Transverse colon (tissue), 4 donors: ENCODE data around the gene DTD1. TPM values are rescaled to one million over a fixed set of nuclear protein-coding genes. Genes with fewer than 3 reads are reported as not detected.

Source experiments
- DNase-seq: peaks from one replicate; pipeline ENCODE4 v3.0.0-alpha.2; 2019
- H3K27ac ChIP-seq, 4 donors: fragments of 200-600 bp; sonication (generic); 2 replicates each; pipeline ENCODE4 v1.5.1; 2016 to 2018; ENCODE audit warnings: inconsistent platforms in 4 of 4
- H3K27me3 ChIP-seq: fragments of 200-600 bp; sonication (generic); 2 replicates; pipeline ENCODE4 v1.5.1; 2017; ENCODE audit warnings: inconsistent platforms
- H3K36me3 ChIP-seq, 4 donors: fragments of 200-600 bp; sonication (generic); 2 replicates each; pipeline ENCODE4 v1.5.1; 2017 to 2019; ENCODE audit warnings: inconsistent platforms in 4 of 4
- H3K4me1 ChIP-seq, 4 donors: fragments of 200-600 bp; sonication (generic); 2 replicates each; pipeline ENCODE4 v1.5.1; 2017 to 2020; ENCODE audit warnings: inconsistent platforms in 4 of 4
- H3K4me3 ChIP-seq, 4 donors: fragments of 200-600 bp; sonication (generic); 1 replicate in 1 of 4; 2 replicates in 3 of 4; pipeline versions ENCODE4 v1.5.1 to v1.6.1; 2017 to 2019; ENCODE audit warnings: inconsistent platforms in 4 of 4
- H3K9me3 ChIP-seq, 2 donors: fragments of 200-600 bp; sonication (generic); 2 replicates each; pipeline ENCODE4 v1.5.1; 2017 to 2019; ENCODE audit warnings: inconsistent platforms in 2 of 2
- CTCF ChIP-seq, 5 experiments: fragments of 200-600 bp in 3 of 5; fragments of 450-650 bp in 2 of 5; sonication (generic) in 3 of 5; IDR thresholded peaks; 1 replicate in 2 of 5; 2 replicates in 3 of 5; pipeline ENCODE4 v1.5.1; 2016 to 2017; ENCODE audit warnings: antibody characterized with exemption in 5 of 5, inconsistent platforms in 3 of 5, mild to moderate bottlenecking in 2 of 5, moderate library complexity in 1 of 5
- EP300 ChIP-seq: sonication (generic); formaldehyde crosslinking; IDR thresholded peaks from one replicate; pipeline ENCODE4 v1.6.1; 2017; ENCODE audit warnings: antibody characterized with exemption, low read depth
- POLR2A ChIP-seq: fragments of 450-650 bp; IDR thresholded peaks from one replicate; pipeline ENCODE4 v1.6.1; 2016; ENCODE audit warnings: antibody characterized with exemption, mild to moderate bottlenecking, moderate library complexity
- POLR2AphosphoS5 ChIP-seq, 3 donors: sonication (generic); formaldehyde crosslinking; IDR thresholded peaks; one replicate each; pipeline ENCODE4 v1.6.1; 2016; ENCODE audit warnings: antibody characterized with exemption in 3 of 3
- WGBS, 2 donors: methylation state at CpG; one replicate each; pipeline ENCODE4 v1.1.5; 2018; ENCODE audit warnings: low coverage in 1 of 2; 5-methylcytosine and 5-hydroxymethylcytosine counted together
- in situ Hi-C, 4 donors: fragments of 200-750 bp; cut with MboI; loops; one replicate each; pipeline versions ENCODE4 v1.15.0 to v1.15.1; 2017; ENCODE audit warnings: low sequenced_read_pairs in 3 of 4, low pct_ligation_motif_present in 1 of 4, low pct_unique_long_range_greater_than_20kb in 1 of 4
- intact Hi-C: fragments of 100-400 bp; cut with DNase I; formaldehyde crosslinking; loops from one replicate; pipeline ENCODE4 v1.15.1; 2023; ENCODE audit warnings: low total_unique reads
- total RNA-seq, 4 donors: library from RNA; depleted of rRNA; stranded (reverse); fragments of >200 nt; gene quantifications; one replicate each; pipeline ENCODE4 v1.1.0, GENCODE V29; 2016

The DTD1 gene
- total RNA-seq, 4 donors from 2014 or later, result 3.7 to 17.6 (median 9.8) TPM

- Histone ChIP-seq H3K27me3 (no peaks in the 10 kb centered on the region), H3K9me3 (no peaks in the 10 kb centered on the region), H3K4me3 (no peak overlapping the region), H3K36me3 (no peaks in the 10 kb centered on the region), H3K27ac (no peak overlapping the region), H3K4me1 (no peaks in the 10 kb centered on the region)
- WGBS, 2 donors, result 60 to 71% methylated on average over 5 to 6 of the region's 6 CpGs
- no peak for DNase-seq
- TF ChIP-seq CTCF (IDR thresholded peaks at IDR 0.05) (no peak), POLR2A (no peak), EP300 (no peak), POLR2AphosphoS5 (IDR thresholded peaks at IDR 0.05) (no peak)
- in situ Hi-C loops, result no loop called here
- intact Hi-C loops, result no loop called here
Measured at GRCh38 chr20:18578581-18578980, 9.3 kb upstream of the DTD1 start.

- WGBS, 2 donors, result 95 to 100% methylated on average over 3 to 4 of the region's 4 CpGs
- Histone ChIP-seq H3K9me3 (no peaks in the 10 kb centered on the region), H3K36me3 (no peaks in the 10 kb centered on the region), H3K4me1 (no peaks in the 10 kb centered on the region), H3K4me3 (no peak overlapping the region), H3K27ac (no peak overlapping the region), H3K27me3 (no peaks in the 10 kb centered on the region)
- in situ Hi-C loops, result no loop called here
- TF ChIP-seq CTCF (IDR thresholded peaks at IDR 0.05) (no peak), POLR2AphosphoS5 (IDR thresholded peaks at IDR 0.05) (no peak), EP300 (no peak), POLR2A (no peak)
- intact Hi-C loops, result no loop called here
- DNase-seq, result no peak
Measured at GRCh38 chr20:18580012-18580411, 7.8 kb upstream of the DTD1 start.

- Histone ChIP-seq H3K27me3 (no peaks in the 10 kb centered on the region), H3K4me1 (peaks cover 0 to 14% (median 3%) of the 10 kb centered on the region in 4 donors), H3K36me3 (no peaks in the 10 kb centered on the region), H3K9me3 (no peaks in the 10 kb centered on the region), H3K27ac (no peak overlapping the region), H3K4me3 (no peak overlapping the region)
- in situ Hi-C loops, result no loop called here
- intact Hi-C loops, result no loop called here
- no peak for TF ChIP-seq POLR2A
- no peak for TF ChIP-seq POLR2AphosphoS5 (IDR thresholded peaks at IDR 0.05)
- no peak for TF ChIP-seq CTCF (IDR thresholded peaks at IDR 0.05)
- TF ChIP-seq EP300, result no peak
- DNase-seq, result no peak
- 88 to 96% methylated on average over 2 of the region's 2 CpGs for WGBS, 2 donors
Measured at GRCh38 chr20:18585134-18585533, 2.7 kb upstream of the DTD1 start.

GRCh38 chr20:18588574-18588933 lies 700 bp downstream of the DTD1 start:
- Histone ChIP-seq H3K4me1 (peaks cover 0 to 14% (median 3%) of the 10 kb centered on the region in 4 donors), H3K27ac (peak overlapping the region; percentile 79 to 87 (median 82)), H3K4me3 (peak overlapping the region; percentile 72 to 95 (median 78)), H3K27me3 (no peaks in the 10 kb centered on the region), H3K9me3 (no peaks in the 10 kb centered on the region), H3K36me3 (no peaks in the 10 kb centered on the region)
- TF ChIP-seq POLR2AphosphoS5 (IDR thresholded peaks at IDR 0.05) (no peak), EP300 (no peak), POLR2A (no peak), CTCF (IDR thresholded peaks at IDR 0.05) (no peak)
- intact Hi-C loops, result no loop called here
- in situ Hi-C loops, result no loop called here
- 24 to 34% methylated on average over 6 to 18 of the region's 18 CpGs for WGBS, 2 donors
- DNase-seq, result peak; percentile 9
